ENCODE data around the gene CRHR1. TPM values are rescaled to one million over a fixed set of nuclear protein-coding genes. Genes with fewer than 3 reads are reported as not detected.

The CRHR1 gene
- total and polyA plus RNA-seq, 2 donors: 0.05 to 0.32 TPM

DNA sequence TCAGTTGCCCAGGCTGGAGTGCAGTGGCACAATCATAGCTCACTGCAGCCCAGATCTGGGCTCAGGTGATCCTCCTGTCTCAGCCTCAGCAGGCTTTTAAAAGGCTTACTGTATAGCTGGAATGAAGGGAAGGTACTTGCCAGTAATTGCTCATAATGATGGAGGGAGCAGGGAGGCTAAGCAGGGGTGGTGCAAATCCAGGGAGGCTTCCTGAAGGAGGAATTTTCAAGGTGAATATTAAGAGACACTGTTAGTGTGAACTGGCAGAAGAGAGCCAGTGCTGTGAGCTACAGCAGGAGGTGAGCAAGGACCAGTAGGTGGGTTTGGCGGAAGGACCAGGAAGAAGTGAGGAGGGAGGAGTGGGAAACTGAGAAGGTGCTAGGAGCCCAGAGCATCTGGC is 24.7 kb downstream of the CRHR1 start:
- Histone ChIP-seq H3K27ac (ENCODE audit: low read depth in 1 of 2, low read length in 1 of 2) (no peak overlapping the region), H3K4me3 (ENCODE audit: low read length in 2 of 2) (no peak overlapping the region), H3K9me3 (ENCODE audit: control insufficient read depth in 2 of 2, insufficient read depth in 1 of 2, low read length in 1 of 2) (no peaks in the 10 kb centered on the region), H3K27me3 (ENCODE audit: control insufficient read depth in 2 of 2, insufficient read depth in 1 of 2, low read length in 1 of 2) (peaks cover 0 to 28% of the 10 kb centered on the region in 2 donors), H3K4me1 (ENCODE audit: control insufficient read depth in 2 of 2, insufficient read depth in 2 of 2, low read length in 2 of 2) (no peaks in the 10 kb centered on the region), H3K36me3 (ENCODE audit: control insufficient read depth in 2 of 2, insufficient read depth in 2 of 2, low read length in 1 of 2) (no peaks in the 10 kb centered on the region)
- 96% methylated on average over 1 of the region's 1 CpG for WGBS
- no peak for DNase-seq (ENCODE audit: low read depth in 6 of 9, low spot score in 9 of 9)

DNA sequence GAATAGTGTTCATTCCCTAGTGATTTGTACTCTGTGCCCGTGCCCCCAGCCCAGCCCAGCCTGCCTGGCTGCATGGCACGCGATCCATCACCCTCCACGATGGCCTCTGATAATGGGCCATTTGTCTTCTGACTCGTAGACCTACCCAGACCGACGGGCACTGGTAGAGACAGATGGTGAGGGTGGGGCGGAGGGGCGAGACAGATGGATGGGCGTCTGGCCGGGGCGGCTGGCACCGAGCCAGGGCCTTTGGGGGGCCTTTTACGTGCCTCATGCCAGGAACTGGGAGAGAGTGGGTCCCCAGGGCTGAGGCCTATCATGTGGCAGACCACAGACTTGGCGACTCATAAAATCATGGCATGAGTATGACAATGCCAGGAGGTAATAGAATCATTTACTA is 25.4 kb downstream of the CRHR1 start:
- DNase-seq (ENCODE audit: low read depth in 6 of 9, low spot score in 9 of 9): no peak
- WGBS: 89% methylated on average over 15 of the region's 15 CpGs
- Histone ChIP-seq H3K27me3 (ENCODE audit: control insufficient read depth in 2 of 2, insufficient read depth in 1 of 2, low read length in 1 of 2) (peaks cover 0 to 29% of the 10 kb centered on the region in 2 donors), H3K4me1 (ENCODE audit: control insufficient read depth in 2 of 2, insufficient read depth in 2 of 2, low read length in 2 of 2) (no peaks in the 10 kb centered on the region), H3K9me3 (ENCODE audit: control insufficient read depth in 2 of 2, insufficient read depth in 1 of 2, low read length in 1 of 2) (no peaks in the 10 kb centered on the region), H3K27ac (ENCODE audit: low read depth in 1 of 2, low read length in 1 of 2) (no peak overlapping the region), H3K36me3 (ENCODE audit: control insufficient read depth in 2 of 2, insufficient read depth in 2 of 2, low read length in 1 of 2) (no peaks in the 10 kb centered on the region), H3K4me3 (ENCODE audit: low read length in 2 of 2) (no peak overlapping the region)

DNA sequence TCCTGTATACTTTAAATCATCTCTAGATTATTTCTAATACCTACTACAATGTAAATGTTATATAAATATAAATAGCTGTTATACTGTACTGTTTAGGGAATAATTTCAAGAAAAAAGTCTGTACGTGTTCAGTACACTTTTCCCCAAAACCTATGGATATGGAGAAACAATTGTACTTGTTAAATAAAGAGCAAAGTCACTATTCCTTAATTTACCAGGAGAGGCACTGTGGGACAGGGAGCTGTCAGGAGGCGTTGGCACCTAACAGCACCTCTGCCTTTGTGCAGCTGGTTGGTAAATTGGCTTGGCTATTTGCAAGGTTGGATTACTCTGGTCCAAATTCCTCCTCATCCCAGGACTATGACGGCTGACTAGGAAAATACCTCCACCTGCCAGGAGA is 28.0 kb downstream of the CRHR1 start:
- H3K36me3 ChIP-seq (ENCODE audit: control insufficient read depth in 2 of 2, insufficient read depth in 2 of 2, low read length in 1 of 2): no peaks in the 10 kb centered on the region
- no peaks in the 10 kb centered on the region for H3K9me3 ChIP-seq (ENCODE audit: control insufficient read depth in 2 of 2, insufficient read depth in 1 of 2, low read length in 1 of 2)
- H3K27ac ChIP-seq (ENCODE audit: low read depth in 1 of 2, low read length in 1 of 2): no peak overlapping the region
- no peak overlapping the region for H3K4me3 ChIP-seq (ENCODE audit: low read length in 2 of 2)
- peaks cover 0 to 34% of the 10 kb centered on the region in 2 donors for H3K27me3 ChIP-seq (ENCODE audit: control insufficient read depth in 2 of 2, insufficient read depth in 1 of 2, low read length in 1 of 2)
- WGBS: 76% methylated on average over 3 of the region's 3 CpGs
- H3K4me1 ChIP-seq (ENCODE audit: control insufficient read depth in 2 of 2, insufficient read depth in 2 of 2, low read length in 2 of 2): no peaks in the 10 kb centered on the region
- no peak for DNase-seq (ENCODE audit: low read depth in 6 of 9, low spot score in 9 of 9)

DNA sequence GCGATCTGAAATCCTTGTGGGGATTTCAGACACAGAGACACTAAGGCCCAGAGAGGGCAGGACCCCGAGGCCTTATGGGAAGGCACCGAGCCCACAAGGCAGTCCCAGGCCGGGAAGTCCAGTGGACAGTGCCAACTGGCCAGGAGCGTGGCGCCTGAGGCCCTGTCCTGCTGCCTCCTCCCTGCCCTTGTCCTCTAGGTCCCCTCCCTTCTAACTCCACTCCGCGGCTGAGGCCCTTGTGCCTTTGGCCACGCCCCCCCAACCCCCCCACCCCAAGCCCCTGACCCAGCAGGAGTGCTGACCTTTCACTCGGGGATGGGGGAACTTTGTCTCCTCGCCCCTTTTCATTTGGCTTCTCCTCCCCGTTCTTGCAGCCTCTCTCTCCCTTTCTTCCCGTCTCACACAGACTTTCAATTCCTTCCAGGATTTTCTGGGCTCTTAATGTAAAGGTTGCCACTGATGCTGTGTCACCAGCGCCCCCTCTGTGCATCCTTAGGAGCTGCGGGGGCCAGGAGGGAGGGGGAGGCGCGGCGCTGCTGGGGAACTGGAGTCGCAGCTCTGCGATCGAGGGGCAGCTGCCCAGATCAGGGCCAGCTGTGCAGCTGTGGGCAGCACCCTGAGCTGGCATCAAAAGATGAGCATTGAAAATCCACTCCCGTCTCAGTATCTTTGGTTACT is 29.1 kb downstream of the CRHR1 start:
- Histone ChIP-seq H3K4me1 (ENCODE audit: control insufficient read depth in 2 of 2, insufficient read depth in 2 of 2, low read length in 2 of 2) (no peaks in the 10 kb centered on the region), H3K4me3 (ENCODE audit: low read length in 2 of 2) (no peak overlapping the region), H3K27ac (ENCODE audit: low read depth in 1 of 2, low read length in 1 of 2) (no peak overlapping the region), H3K36me3 (ENCODE audit: control insufficient read depth in 2 of 2, insufficient read depth in 2 of 2, low read length in 1 of 2) (no peaks in the 10 kb centered on the region), H3K27me3 (ENCODE audit: control insufficient read depth in 2 of 2, insufficient read depth in 1 of 2, low read length in 1 of 2) (peaks cover 0 to 34% of the 10 kb centered on the region in 2 donors), H3K9me3 (ENCODE audit: control insufficient read depth in 2 of 2, insufficient read depth in 1 of 2, low read length in 1 of 2) (no peaks in the 10 kb centered on the region)
- WGBS: 44% methylated on average over 22 of the region's 22 CpGs
- no peak for DNase-seq (ENCODE audit: low read depth in 6 of 9, low spot score in 9 of 9)

DNA sequence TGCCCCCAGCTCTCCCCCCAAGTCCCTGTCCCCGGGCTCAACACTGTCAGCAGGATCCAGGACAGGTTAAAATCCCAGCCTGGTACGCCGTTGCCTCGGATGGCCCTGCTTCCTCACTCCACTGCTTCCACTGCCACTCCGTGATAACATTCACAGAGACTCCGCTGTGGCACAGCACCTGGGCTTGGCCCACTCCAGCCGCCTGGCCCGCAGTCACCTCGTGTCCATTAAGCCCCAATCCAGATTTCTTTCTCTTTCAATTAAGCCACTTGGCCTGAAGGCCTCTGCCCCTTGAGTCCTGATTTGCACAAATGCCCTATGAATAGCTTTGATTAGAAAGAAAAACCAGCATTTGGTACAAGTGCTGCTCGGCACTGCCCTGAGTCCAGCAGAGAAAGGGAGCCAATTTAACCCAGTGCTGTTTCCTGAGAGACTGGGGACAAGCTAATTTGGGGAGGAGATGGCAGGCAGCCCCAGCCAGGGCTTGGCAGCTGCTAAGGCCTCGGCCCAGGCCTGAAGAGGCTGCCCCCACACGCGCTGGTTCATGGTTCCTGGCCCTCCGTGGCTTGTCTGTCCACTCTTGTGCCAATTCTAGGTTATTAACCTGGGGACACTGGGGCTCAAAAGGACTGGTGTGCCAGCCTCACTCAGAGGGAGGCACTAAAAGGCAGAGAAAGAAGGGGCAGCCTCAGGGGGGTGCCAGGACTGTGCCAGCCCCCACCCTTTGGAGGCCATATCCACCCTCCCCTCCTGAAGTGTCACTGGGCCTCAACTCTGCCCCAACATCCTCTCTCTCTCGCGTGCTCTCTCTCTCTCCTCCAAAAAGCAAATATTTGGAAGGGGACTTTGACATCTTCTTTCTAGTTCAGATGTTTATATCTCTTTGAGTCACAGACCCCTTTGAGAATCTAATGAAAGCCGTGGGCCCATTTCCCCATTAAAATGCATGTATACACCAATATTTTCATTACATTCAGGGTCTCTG is 30.8 kb downstream of the CRHR1 start:
- H3K27ac ChIP-seq (ENCODE audit: low read depth in 1 of 2, low read length in 1 of 2): no peak overlapping the region
- H3K9me3 ChIP-seq (ENCODE audit: control insufficient read depth in 2 of 2, insufficient read depth in 1 of 2, low read length in 1 of 2): no peaks in the 10 kb centered on the region
- no peaks in the 10 kb centered on the region for H3K36me3 ChIP-seq (ENCODE audit: control insufficient read depth in 2 of 2, insufficient read depth in 2 of 2, low read length in 1 of 2)
- no peak overlapping the region for H3K4me3 ChIP-seq (ENCODE audit: low read length in 2 of 2)
- peaks cover 0 to 34% of the 10 kb centered on the region in 2 donors for H3K27me3 ChIP-seq (ENCODE audit: control insufficient read depth in 2 of 2, insufficient read depth in 1 of 2, low read length in 1 of 2)
- WGBS: 96% methylated on average over 17 of the region's 17 CpGs
- no peak for DNase-seq (ENCODE audit: low read depth in 6 of 9, low spot score in 9 of 9)
- H3K4me1 ChIP-seq (ENCODE audit: control insufficient read depth in 2 of 2, insufficient read depth in 2 of 2, low read length in 2 of 2): no peaks in the 10 kb centered on the region

DNA sequence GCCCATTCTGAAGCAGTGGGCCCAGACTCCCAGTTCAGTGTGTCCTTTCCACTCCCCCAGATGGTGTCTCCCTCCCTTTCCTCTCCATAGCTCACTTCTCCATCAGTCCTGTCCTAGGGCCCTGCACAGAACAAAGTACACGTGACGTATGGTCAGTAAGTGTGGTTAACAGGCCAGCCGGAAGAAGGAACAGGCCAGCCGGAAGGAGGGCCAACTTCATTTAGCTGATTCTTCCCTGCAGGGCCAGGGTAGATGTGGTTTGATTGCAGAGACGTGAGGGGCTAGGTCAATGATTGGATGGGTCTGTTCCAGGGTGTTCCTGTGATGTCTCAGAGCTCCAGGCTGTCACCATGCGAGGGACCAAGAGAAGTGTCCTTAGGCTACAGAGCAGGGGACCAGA is 31.6 kb downstream of the CRHR1 start:
- Histone ChIP-seq H3K4me3 (ENCODE audit: low read length in 2 of 2) (no peak overlapping the region), H3K9me3 (ENCODE audit: control insufficient read depth in 2 of 2, insufficient read depth in 1 of 2, low read length in 1 of 2) (no peaks in the 10 kb centered on the region), H3K4me1 (ENCODE audit: control insufficient read depth in 2 of 2, insufficient read depth in 2 of 2, low read length in 2 of 2) (no peaks in the 10 kb centered on the region), H3K27me3 (ENCODE audit: control insufficient read depth in 2 of 2, insufficient read depth in 1 of 2, low read length in 1 of 2) (peaks cover 0 to 34% of the 10 kb centered on the region in 2 donors), H3K36me3 (ENCODE audit: control insufficient read depth in 2 of 2, insufficient read depth in 2 of 2, low read length in 1 of 2) (no peaks in the 10 kb centered on the region), H3K27ac (ENCODE audit: low read depth in 1 of 2, low read length in 1 of 2) (no peak overlapping the region)
- 92% methylated on average over 6 of the region's 6 CpGs for WGBS
- no peak for DNase-seq (ENCODE audit: low read depth in 6 of 9, low spot score in 9 of 9)

DNA sequence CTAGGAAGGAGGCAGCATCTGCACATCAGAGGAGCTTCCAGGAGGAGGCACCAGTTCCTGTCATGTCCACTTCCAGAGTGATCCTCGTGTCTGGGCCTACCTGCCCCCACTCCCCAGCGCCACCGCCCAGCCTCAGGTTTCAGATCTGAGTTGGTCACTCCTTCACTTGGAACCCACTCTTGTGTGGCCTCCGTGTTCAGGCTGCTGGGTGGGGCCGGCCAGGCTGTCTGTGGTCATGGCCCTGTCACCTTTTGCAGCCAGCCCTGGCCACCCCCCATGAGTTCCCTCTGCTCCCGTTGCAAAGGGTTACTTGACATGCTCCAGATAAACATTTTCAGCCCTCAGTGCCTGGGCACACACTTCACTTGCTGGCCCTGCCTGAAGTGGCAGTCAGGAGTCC is 33.9 kb downstream of the CRHR1 start:
- DNase-seq (ENCODE audit: low read depth in 6 of 9, low spot score in 9 of 9): no peak
- no peaks in the 10 kb centered on the region for H3K9me3 ChIP-seq (ENCODE audit: control insufficient read depth in 2 of 2, insufficient read depth in 1 of 2, low read length in 1 of 2)
- WGBS: 92% methylated on average over 6 of the region's 6 CpGs
- no peaks in the 10 kb centered on the region for H3K4me1 ChIP-seq (ENCODE audit: control insufficient read depth in 2 of 2, insufficient read depth in 2 of 2, low read length in 2 of 2)
- H3K27ac ChIP-seq (ENCODE audit: low read depth in 1 of 2, low read length in 1 of 2): no peak overlapping the region
- H3K4me3 ChIP-seq (ENCODE audit: low read length in 2 of 2): no peak overlapping the region
- no peaks in the 10 kb centered on the region for H3K36me3 ChIP-seq (ENCODE audit: control insufficient read depth in 2 of 2, insufficient read depth in 2 of 2, low read length in 1 of 2)
- H3K27me3 ChIP-seq (ENCODE audit: control insufficient read depth in 2 of 2, insufficient read depth in 1 of 2, low read length in 1 of 2): peaks cover 0 to 20% of the 10 kb centered on the region in 2 donors

DNA sequence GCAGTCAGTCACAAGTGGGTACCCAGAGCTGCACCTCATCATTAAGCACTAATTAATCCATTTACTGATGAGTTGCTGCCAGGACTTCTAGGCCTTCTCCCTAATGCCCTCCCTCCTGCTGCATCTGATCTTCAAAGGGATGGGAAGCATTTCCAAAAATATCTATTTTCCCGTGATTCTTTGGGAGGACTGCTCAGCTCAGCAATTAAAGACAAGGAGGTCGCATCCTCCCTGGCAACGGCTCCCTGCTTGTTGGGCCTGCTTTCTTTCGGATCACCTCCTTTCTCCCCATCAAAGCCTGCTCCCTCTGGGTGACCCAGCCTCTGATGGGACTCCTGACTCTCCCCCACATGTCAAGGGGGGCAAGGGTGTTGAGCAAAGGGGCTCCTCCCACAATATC is 34.6 kb downstream of the CRHR1 start:
- Histone ChIP-seq H3K27ac (ENCODE audit: low read depth in 1 of 2, low read length in 1 of 2) (no peak overlapping the region), H3K9me3 (ENCODE audit: control insufficient read depth in 2 of 2, insufficient read depth in 1 of 2, low read length in 1 of 2) (no peaks in the 10 kb centered on the region)
- no peak for DNase-seq (ENCODE audit: low read depth in 6 of 9, low spot score in 9 of 9)

DNA sequence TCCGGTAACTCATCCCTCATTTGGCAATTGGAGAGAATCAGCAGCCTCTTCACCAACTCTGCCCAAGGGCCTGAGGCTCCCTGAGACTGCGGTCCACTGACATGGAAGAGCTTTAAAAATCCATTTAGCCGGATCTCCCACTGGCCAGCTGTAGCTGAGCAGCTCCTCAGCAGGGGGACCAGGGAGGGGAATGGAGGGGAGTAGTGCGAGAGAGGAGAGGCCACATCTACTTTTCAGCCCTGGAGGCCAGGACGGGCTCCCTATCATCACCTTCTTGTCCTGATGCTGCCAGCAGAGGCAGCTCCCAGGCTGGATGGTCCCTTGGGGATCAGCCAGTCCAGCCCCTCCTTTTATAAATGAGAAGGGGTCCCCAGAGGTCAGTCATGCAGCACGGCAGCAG is 35.5 kb downstream of the CRHR1 start:
- Histone ChIP-seq H3K4me3 (ENCODE audit: low read length in 2 of 2) (no peak overlapping the region), H3K27ac (ENCODE audit: low read depth in 1 of 2, low read length in 1 of 2) (no peak overlapping the region), H3K27me3 (ENCODE audit: control insufficient read depth in 2 of 2, insufficient read depth in 1 of 2, low read length in 1 of 2) (peaks cover 0 to 7% of the 10 kb centered on the region in 2 donors), H3K36me3 (ENCODE audit: control insufficient read depth in 2 of 2, insufficient read depth in 2 of 2, low read length in 1 of 2) (no peaks in the 10 kb centered on the region), H3K4me1 (ENCODE audit: control insufficient read depth in 2 of 2, insufficient read depth in 2 of 2, low read length in 2 of 2) (no peaks in the 10 kb centered on the region), H3K9me3 (ENCODE audit: control insufficient read depth in 2 of 2, insufficient read depth in 1 of 2, low read length in 1 of 2) (no peaks in the 10 kb centered on the region)
- DNase-seq (ENCODE audit: low read depth in 6 of 9, low spot score in 9 of 9): no peak
- 93% methylated on average over 6 of the region's 6 CpGs for WGBS

More for the DNA sequence above, 34.6 kb downstream of the CRHR1 start:
- Histone ChIP-seq H3K4me1 (ENCODE audit: control insufficient read depth in 2 of 2, insufficient read depth in 2 of 2, low read length in 2 of 2) (no peaks in the 10 kb centered on the region), H3K27me3 (ENCODE audit: control insufficient read depth in 2 of 2, insufficient read depth in 1 of 2, low read length in 1 of 2) (peaks cover 0 to 14% of the 10 kb centered on the region in 2 donors), H3K36me3 (ENCODE audit: control insufficient read depth in 2 of 2, insufficient read depth in 2 of 2, low read length in 1 of 2) (no peaks in the 10 kb centered on the region), H3K4me3 (ENCODE audit: low read length in 2 of 2) (no peak overlapping the region)
- 92% methylated on average over 4 of the region's 4 CpGs for WGBS

Data from thymus (tissue), 11 donors.